ENCODE data around the gene TTLL8.

DNA sequence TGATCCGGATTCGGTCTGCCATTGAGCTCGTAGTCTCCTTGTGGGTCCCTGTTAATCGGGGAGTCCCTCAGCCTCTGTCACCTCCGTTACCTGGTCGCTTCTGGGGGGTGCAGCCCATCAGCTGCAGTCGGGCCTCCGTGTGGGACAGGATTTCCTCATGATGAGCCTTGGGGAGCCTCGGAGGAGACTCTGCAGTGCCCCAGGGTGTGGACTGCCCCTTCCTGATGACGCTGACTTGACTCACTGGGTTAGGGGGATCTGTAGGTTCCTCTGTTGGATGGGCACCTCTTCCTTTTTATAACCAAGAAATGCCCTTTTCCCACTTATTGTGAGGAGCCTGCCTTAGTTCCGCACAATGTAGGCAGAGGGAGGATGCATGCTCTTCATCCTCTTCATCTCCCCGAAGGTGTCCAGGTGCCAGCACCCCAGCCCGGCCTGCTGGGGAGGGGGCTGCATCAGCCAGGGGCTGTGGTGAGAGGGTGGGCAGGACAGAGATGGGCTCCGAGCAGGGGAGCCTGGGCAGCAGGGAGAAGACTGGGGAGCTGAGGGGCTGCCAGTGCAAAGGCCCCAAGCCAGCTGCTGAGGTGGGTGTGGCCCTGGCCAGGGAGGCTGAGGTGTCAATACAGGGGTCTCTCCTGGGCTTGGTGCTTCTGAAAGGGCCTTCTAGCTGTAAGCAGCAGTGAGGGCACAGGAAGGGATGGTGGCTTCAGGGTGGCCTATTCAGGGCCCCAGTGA is 13.5 kb upstream of the TTLL8 start:
- TF ChIP-seq, protein P1, sequence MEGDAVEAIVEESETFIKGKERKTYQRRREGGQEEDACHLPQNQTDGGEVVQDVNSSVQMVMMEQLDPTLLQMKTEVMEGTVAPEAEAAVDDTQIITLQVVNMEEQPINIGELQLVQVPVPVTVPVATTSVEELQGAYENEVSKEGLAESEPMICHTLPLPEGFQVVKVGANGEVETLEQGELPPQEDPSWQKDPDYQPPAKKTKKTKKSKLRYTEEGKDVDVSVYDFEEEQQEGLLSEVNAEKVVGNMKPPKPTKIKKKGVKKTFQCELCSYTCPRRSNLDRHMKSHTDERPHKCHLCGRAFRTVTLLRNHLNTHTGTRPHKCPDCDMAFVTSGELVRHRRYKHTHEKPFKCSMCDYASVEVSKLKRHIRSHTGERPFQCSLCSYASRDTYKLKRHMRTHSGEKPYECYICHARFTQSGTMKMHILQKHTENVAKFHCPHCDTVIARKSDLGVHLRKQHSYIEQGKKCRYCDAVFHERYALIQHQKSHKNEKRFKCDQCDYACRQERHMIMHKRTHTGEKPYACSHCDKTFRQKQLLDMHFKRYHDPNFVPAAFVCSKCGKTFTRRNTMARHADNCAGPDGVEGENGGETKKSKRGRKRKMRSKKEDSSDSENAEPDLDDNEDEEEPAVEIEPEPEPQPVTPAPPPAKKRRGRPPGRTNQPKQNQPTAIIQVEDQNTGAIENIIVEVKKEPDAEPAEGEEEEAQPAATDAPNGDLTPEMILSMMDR (IDR thresholded peaks at IDR 0.05; ENCODE audit: low read depth, low read length): no peak
- no peak for TF ChIP-seq POLR2A (IDR thresholded peaks at IDR 0.05; ENCODE audit: extremely low read depth, insufficient read length)
- TF ChIP-seq, protein P2, sequence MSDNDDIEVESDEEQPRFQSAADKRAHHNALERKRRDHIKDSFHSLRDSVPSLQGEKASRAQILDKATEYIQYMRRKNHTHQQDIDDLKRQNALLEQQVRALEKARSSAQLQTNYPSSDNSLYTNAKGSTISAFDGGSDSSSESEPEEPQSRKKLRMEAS (IDR thresholded peaks at IDR 0.05; ENCODE audit: low read depth, low read length): no peak
